Keratinocyte (primary cell): Measurements from ENCODE around the gene WDR70. TPM values are rescaled to one million over a fixed set of nuclear protein-coding genes. Genes with fewer than 3 reads are reported as not detected.

Experiments used
- DNase-seq: peaks from one replicate; pipeline ENCODE4 v3.0.0-alpha.2; 2011; ENCODE audit warnings: low read depth, missing footprints, low spot score
- FAIRE-seq: peaks from 2 replicates; lab custom pipeline; 2011; peaks lifted over from hg19 to GRCh38; lab: Jason Lieb, UNC
- H2AFZ ChIP-seq: 2 replicates; pipeline ENCODE4 v1.6.0; 2012; ENCODE audit warnings: low read length, control low read depth, inconsistent platforms; ENCODE audit not compliant: control insufficient read depth
- H3K27ac ChIP-seq: 2 replicates; pipeline ENCODE4 v1.5.1; 2011; ENCODE audit warnings: low read length; ENCODE audit not compliant: control insufficient read depth, insufficient read depth
- H3K27me3 ChIP-seq: 3 replicates; pipeline ENCODE4 v1.6.0; 2011; ENCODE audit warnings: low read length; ENCODE audit not compliant: control insufficient read depth, insufficient read depth; ENCODE audit errors: extremely low read depth
- H3K36me3 ChIP-seq, 2 experiments: 2 replicates in 1 of 2; 3 replicates in 1 of 2; pipeline ENCODE4 v1.5.1; 2011; ENCODE audit warnings: low read length in 2 of 2, mild to moderate bottlenecking in 1 of 2; ENCODE audit not compliant: control insufficient read depth in 2 of 2, insufficient read depth in 2 of 2; ENCODE audit errors: extremely low read depth in 1 of 2
- H3K4me1 ChIP-seq: 3 replicates; pipeline ENCODE4 v1.5.1; 2011; ENCODE audit warnings: low read length; ENCODE audit not compliant: control insufficient read depth, insufficient read depth; ENCODE audit errors: extremely low read depth
- H3K4me2 ChIP-seq: 3 replicates; pipeline ENCODE4 v1.6.0; 2011; ENCODE audit warnings: low read depth, low read length; ENCODE audit not compliant: control insufficient read depth, insufficient read depth; ENCODE audit errors: extremely low read depth
- H3K4me3 ChIP-seq, 3 experiments: fragments of 200-600 bp in 1 of 3; sonication (generic) in 1 of 3; 2 replicates in 2 of 3; 3 replicates in 1 of 3; pipeline ENCODE4 v1.5.1; 2011 to 2016; ENCODE audit warnings: low read length in 3 of 3, mild to moderate bottlenecking in 3 of 3, control low read depth in 2 of 3, inconsistent platforms in 1 of 3, low read depth in 1 of 3, mixed read lengths in 1 of 3, mixed run types in 1 of 3, moderate library complexity in 1 of 3; ENCODE audit not compliant: control insufficient read depth in 2 of 3, insufficient read depth in 2 of 3; ENCODE audit errors: extremely low read depth in 1 of 3
- H3K79me2 ChIP-seq: 2 replicates; pipeline ENCODE4 v1.6.0; 2012; ENCODE audit warnings: low read length; ENCODE audit not compliant: control insufficient read depth, insufficient read depth
- H3K9ac ChIP-seq: 3 replicates; pipeline ENCODE4 v1.6.0; 2011; ENCODE audit warnings: low read length; ENCODE audit not compliant: control insufficient read depth, insufficient read depth; ENCODE audit errors: extremely low read depth
- H3K9me1 ChIP-seq: 3 replicates; pipeline ENCODE4 v1.6.0; 2011; ENCODE audit warnings: low read length; ENCODE audit not compliant: control insufficient read depth, insufficient read depth; ENCODE audit errors: extremely low read depth
- H3K9me3 ChIP-seq: 2 replicates; pipeline ENCODE4 v1.5.1; 2012; ENCODE audit warnings: low read depth, low read length; ENCODE audit not compliant: control insufficient read depth
- H4K20me1 ChIP-seq: 3 replicates; pipeline ENCODE4 v1.6.0; 2011; ENCODE audit warnings: low read length; ENCODE audit not compliant: control insufficient read depth, insufficient read depth; ENCODE audit errors: extremely low read depth
- CTCF ChIP-seq, 3 experiments: IDR thresholded peaks in 1 of 3; conservative IDR thresholded peaks in 1 of 3; optimal IDR thresholded peaks in 1 of 3; 2 replicates in 2 of 3; 3 replicates in 1 of 3; pipeline versions ENCODE3 to v1.5.1; 2011; ENCODE audit warnings: low read length in 3 of 3, mild to moderate bottlenecking in 3 of 3, moderate library complexity in 2 of 3, control low read depth in 1 of 3, inconsistent platforms in 1 of 3; ENCODE audit not compliant: insufficient read depth in 2 of 3; ENCODE audit errors: extremely low read depth in 1 of 3
- EZH2 ChIP-seq: IDR thresholded peaks from one replicate; pipeline ENCODE4 v1.6.1; 2012; ENCODE audit warnings: inconsistent platforms, mild to moderate bottlenecking, low read length, moderate library complexity
- dilution Hi-C: fragments of 300-500 bp; cut with MboI; formaldehyde crosslinking; loops from one replicate; pipeline ENCODE4 v1.7.0; 2020; ENCODE audit warnings: low sequenced_read_pairs; ENCODE audit not compliant: extremely low pct_ligation_motif_present
- polyA plus RNA-seq, 5 experiments: library from polyadenylated mRNA; depleted of rRNA in 3 of 5; stranded (reverse) in 3 of 5; stranded (forward) in 1 of 5; unstranded in 1 of 5; fragments of >200 nt; gene quantifications; 1 replicate in 1 of 5; 2 replicates in 3 of 5; 3 replicates in 1 of 5; pipeline versions ENCODE4 v1.2.1 to v1.2.3, GENCODE V29; 2011 to 2012; ENCODE audit warnings: missing spikeins in 2 of 5, low read depth in 1 of 5, low replicate concordance in 1 of 5

The WDR70 gene
- polyA plus RNA-seq, 1 donor (not counting 4 experiments of a cell fraction or from before 2014, with no cell fraction given): 25.1 TPM

GRCh38 chr5:37658440-37658839 lies 279.3 kb downstream of the WDR70 start:
- dilution Hi-C loops: no loop called here
- no peaks in the 10 kb centered on the region for H3K27me3 ChIP-seq
- no peak overlapping the region for H3K9ac ChIP-seq
- H2AFZ ChIP-seq: no peak overlapping the region
- TF ChIP-seq EZH2 (no peak), CTCF (optimal IDR thresholded peaks at IDR 0.05 in 1 of 3, IDR thresholded peaks at IDR 0.05 in 1 of 3, conservative IDR thresholded peaks at IDR 0.05 in 1 of 3; ENCODE audit: extremely low read depth in 1 of 3, insufficient read depth in 2 of 3, low read length in 3 of 3) (no peak)
- H3K4me1 ChIP-seq: peaks cover 7% of the 10 kb centered on the region
- no peak overlapping the region for H3K4me2 ChIP-seq
- H3K9me1 ChIP-seq: no peaks in the 10 kb centered on the region
- H3K36me3 ChIP-seq: no peaks in the 10 kb centered on the region
- no peaks in the 10 kb centered on the region for H4K20me1 ChIP-seq
- no peaks in the 10 kb centered on the region for H3K79me2 ChIP-seq
- no peak for DNase-seq
- no peak overlapping the region for H3K27ac ChIP-seq
- no peak overlapping the region for H3K4me3 ChIP-seq
- no peaks in the 10 kb centered on the region for H3K9me3 ChIP-seq
- FAIRE-seq: no peak

GRCh38 chr5:37660319-37660718 lies 281.2 kb downstream of the WDR70 start:
- no peaks in the 10 kb centered on the region for H3K9me3 ChIP-seq
- FAIRE-seq: no peak
- TF ChIP-seq EZH2 (no peak), CTCF (optimal IDR thresholded peaks at IDR 0.05 in 1 of 3, IDR thresholded peaks at IDR 0.05 in 1 of 3, conservative IDR thresholded peaks at IDR 0.05 in 1 of 3; ENCODE audit: extremely low read depth in 1 of 3, insufficient read depth in 2 of 3, low read length in 3 of 3) (no peak)

More at GRCh38 chr5:37660319-37660718, 281.2 kb downstream of the WDR70 start:
- no peak for DNase-seq
- no peaks in the 10 kb centered on the region for H4K20me1 ChIP-seq
- H3K79me2 ChIP-seq: no peaks in the 10 kb centered on the region
- no peak overlapping the region for H3K9ac ChIP-seq
- no peak overlapping the region for H3K4me3 ChIP-seq
- H2AFZ ChIP-seq: no peak overlapping the region
- H3K4me1 ChIP-seq: peaks cover 7% of the 10 kb centered on the region
- H3K9me1 ChIP-seq: no peaks in the 10 kb centered on the region
- H3K27ac ChIP-seq: no peak overlapping the region
- dilution Hi-C loops: no loop called here
- H3K27me3 ChIP-seq: no peaks in the 10 kb centered on the region
- no peaks in the 10 kb centered on the region for H3K36me3 ChIP-seq
- H3K4me2 ChIP-seq: no peak overlapping the region
